Caco-2 (cell line): ENCODE results near the gene PRKAR1A. TPM values are rescaled to one million over a fixed set of nuclear protein-coding genes. Genes with fewer than 3 reads are reported as not detected.
"Not testable (repeated sequence)": the region's sequence is repeated elsewhere in the genome, so short reads cannot be mapped to it uniquely, and the experiment has no call there.

Source experiments
- BruUV-seq: library from RNA; stranded (reverse); fragments of 400-500 nt; replicated peaks from 2 replicates; lab custom pipeline; 2021; lab: Mats Ljungman, UMichigan
- CTCF ChIA-PET: fragments of 300-600 bp; sonication (Branson Sonifier 250); formaldehyde crosslinking; loops from one replicate; lab custom pipeline; 2022; ENCODE audit warnings: antibody characterized with exemption; lab: Charles Lee
- POLR2A ChIA-PET: fragments of 300-600 bp; sonication (Branson Sonifier 250); formaldehyde crosslinking; loops from one replicate; lab custom pipeline; 2022; ENCODE audit warnings: antibody characterized with exemption; lab: Charles Lee
- DNase-seq, 2 experiments: peaks; one replicate each; pipeline versions ENCODE4 v3.0.0 to v3.0.0-alpha.2; 2020 to 2022
- H3K27me3 ChIP-seq: replicated peaks from 2 replicates; pipeline ENCODE4 v1.6.0; 2011; ENCODE audit warnings: low read length; ENCODE audit not compliant: control insufficient read depth, insufficient read depth
- H3K36me3 ChIP-seq: 2 replicates; pipeline ENCODE4 v1.5.1; 2011; ENCODE audit warnings: low read length; ENCODE audit not compliant: control insufficient read depth, insufficient read depth
- H3K4me1 ChIP-seq: fragments of 250-450 bp; sonication (Bioruptor Pico); 2 replicates; pipeline ENCODE4 v1.5.1; 2020; ENCODE audit warnings: mild to moderate bottlenecking
- H3K4me3 ChIP-seq: 2 replicates; pipeline ENCODE4 v1.5.1; 2011; ENCODE audit warnings: low read depth, mild to moderate bottlenecking, control low read depth, low read length
- H3K9me3 ChIP-seq: fragments of 250-450 bp; sonication (Bioruptor Pico); 2 replicates; pipeline ENCODE4 v1.5.1; 2020; ENCODE audit warnings: mild to moderate bottlenecking, moderate library complexity
- H3K27ac Mint-ChIP-seq: one replicate; pipeline ENCODE4 v1.8.0; 2022; ENCODE audit warnings: mixed read lengths; ENCODE audit not compliant: unreplicated experiment
- H3K27me3 Mint-ChIP-seq: one replicate; pipeline ENCODE4 v1.8.0; 2022; ENCODE audit warnings: mixed read lengths; ENCODE audit not compliant: insufficient read depth, unreplicated experiment
- H3K36me3 Mint-ChIP-seq: one replicate; pipeline ENCODE4 v1.8.0; 2022; ENCODE audit warnings: mild to moderate bottlenecking, mixed read lengths; ENCODE audit not compliant: insufficient read depth, unreplicated experiment
- H3K4me1 Mint-ChIP-seq: one replicate; pipeline ENCODE4 v1.8.0; 2022; ENCODE audit warnings: low read depth, mixed read lengths; ENCODE audit not compliant: unreplicated experiment
- H3K4me3 Mint-ChIP-seq: one replicate; pipeline ENCODE4 v1.8.0; 2022; ENCODE audit warnings: mild to moderate bottlenecking, moderate library complexity, mixed read lengths; ENCODE audit not compliant: unreplicated experiment
- H3K9me3 Mint-ChIP-seq: one replicate; pipeline ENCODE4 v1.8.0; 2022; ENCODE audit warnings: mixed read lengths; ENCODE audit not compliant: unreplicated experiment
- CTCF ChIP-seq, 2 experiments: fragments of 200-600 bp in 1 of 2; IDR thresholded peaks; 1 replicate in 1 of 2; 2 replicates in 1 of 2; pipeline versions ENCODE4 v1.5.1 to v1.8.0; 2011 to 2022; ENCODE audit warnings: antibody characterized with exemption in 1 of 2, control low read depth in 1 of 2, inconsistent platforms in 1 of 2, low read depth in 1 of 2, low read length in 1 of 2, mild to moderate bottlenecking in 1 of 2, moderate library complexity in 1 of 2; ENCODE audit not compliant: insufficient read depth in 1 of 2, severe bottlenecking in 1 of 2, unreplicated experiment in 1 of 2
- intact Hi-C: fragments of 100-400 bp; cut with micrococcal nuclease; formaldehyde crosslinking; loops from one replicate; pipeline ENCODE4 v1.10.0; 2022; ENCODE audit not compliant: unreplicated experiment
- total RNA-seq: library from RNA; stranded (reverse); gene quantifications from 2 replicates; pipeline ENCODE4 v1.2.3, GENCODE V29; 2022

Gene PRKAR1A
- total RNA-seq, 1 experiment from 2014 or later = 160 TPM

DNA sequence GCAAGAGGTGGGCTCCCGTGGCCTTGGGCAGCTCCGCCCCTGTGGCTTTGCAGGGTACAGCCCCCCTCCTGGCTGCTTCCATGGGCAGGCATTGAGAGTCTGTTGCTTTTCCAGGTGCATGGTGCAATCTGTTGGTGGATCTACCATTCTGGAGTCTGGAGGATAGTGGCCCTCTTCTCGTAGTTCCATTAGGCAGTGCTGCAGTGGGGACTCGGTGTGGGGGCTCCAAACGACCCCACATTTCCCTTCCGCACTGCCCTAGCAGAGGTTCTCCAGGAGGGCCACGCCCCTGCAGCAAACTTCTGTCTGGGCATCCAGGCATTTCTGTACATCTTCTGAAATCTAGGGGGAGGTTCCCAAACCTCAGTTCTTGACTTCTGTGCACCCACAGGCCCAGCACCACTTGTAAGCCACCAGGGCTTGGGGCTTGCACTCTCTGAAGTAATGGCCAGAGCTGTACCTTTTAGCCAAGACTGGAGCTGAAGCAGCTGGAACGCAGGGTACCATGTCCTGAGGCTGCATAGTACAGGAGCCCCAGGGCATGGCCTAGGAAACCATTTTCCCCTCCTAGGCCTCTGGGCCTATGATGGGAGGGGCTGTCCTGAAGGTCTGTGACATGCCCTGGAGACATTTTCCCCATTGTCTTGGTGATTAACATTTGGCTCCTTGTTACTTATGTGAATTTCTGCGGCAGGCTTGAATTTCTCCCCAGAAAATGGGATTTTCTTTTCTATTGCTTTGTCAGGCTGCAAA lies 6.0 kb downstream of the PRKAR1A start:
- Mint-ChIP-seq H3K27ac (no peak overlapping the region), H3K27me3 (no peaks in the 10 kb centered on the region), H3K4me3 (no peak overlapping the region), H3K4me1 (peaks cover 9% of the 10 kb centered on the region), H3K9me3 (no peaks in the 10 kb centered on the region), H3K36me3 (peaks cover 59% of the 10 kb centered on the region)
- BruUV-seq = no TSS peak
- H3K27me3 ChIP-seq = no peaks in the 10 kb centered on the region
- peaks cover 2% of the 10 kb centered on the region for H3K36me3 ChIP-seq
- H3K4me1 ChIP-seq = peaks cover 10% of the 10 kb centered on the region
- H3K9me3 ChIP-seq = peaks cover 4% of the 10 kb centered on the region; the same call in 1 of the 2 replicates
- no peak for TF ChIP-seq CTCF (IDR thresholded peaks at IDR 0.05; ENCODE audit: insufficient read depth in 1 of 2, low read depth in 1 of 2, low read length in 1 of 2, severe bottlenecking in 1 of 2, unreplicated experiment in 1 of 2)
- intact Hi-C loops = no loop called here
- no peak for DNase-seq
- ChIA-PET POLR2A (no interaction called here), CTCF (no interaction called here)
- H3K4me3 ChIP-seq = no peak overlapping the region

- H3K4me1 Mint-ChIP-seq, POLR2A ChIA-PET, H3K4me3 ChIP-seq, CTCF ChIA-PET, H3K9me3 ChIP-seq, DNase-seq, H3K36me3 ChIP-seq, H3K4me1 ChIP-seq, BruUV-seq, intact Hi-C loops, H3K9me3 Mint-ChIP-seq, H3K27me3 Mint-ChIP-seq, H3K4me3 Mint-ChIP-seq, H3K27me3 ChIP-seq: not testable (repeated sequence)
- Mint-ChIP-seq H3K27ac (peak overlapping the region; percentile 17), H3K36me3 (peaks cover 65% of the 10 kb centered on the region)
Observed at GRCh38 chr17:68519051-68519450, 6.8 kb downstream of the PRKAR1A start.

DNA sequence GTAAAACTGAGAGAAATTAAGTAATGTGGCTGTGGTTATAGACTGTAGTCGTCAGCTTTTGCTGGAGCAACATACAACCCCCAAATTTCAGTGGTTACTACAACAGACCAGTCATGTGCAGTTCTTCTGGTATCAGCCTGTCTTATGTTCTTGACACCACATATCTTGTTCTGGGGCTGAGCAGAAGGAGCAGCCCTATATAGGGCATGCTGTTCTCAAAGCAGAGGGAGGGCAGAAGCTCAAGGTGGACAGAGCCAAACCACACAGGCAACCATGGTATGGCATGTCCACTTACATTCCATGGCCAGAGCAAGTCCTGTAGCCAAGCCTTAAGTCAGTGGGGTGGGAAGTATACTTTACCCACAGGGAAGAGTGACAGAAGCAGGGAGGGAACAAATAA lies 7.7 kb downstream of the PRKAR1A start:
- no peaks in the 10 kb centered on the region for H3K27me3 Mint-ChIP-seq
- Histone ChIP-seq H3K4me1 (no peaks in the 10 kb centered on the region), H3K36me3 (peaks cover 2% of the 10 kb centered on the region), H3K9me3 (peaks cover 4% of the 10 kb centered on the region; the same call in 1 of the 2 replicates), H3K27me3 (no peaks in the 10 kb centered on the region), H3K4me3 (no peak overlapping the region)
- H3K4me1 Mint-ChIP-seq = no peaks in the 10 kb centered on the region
- no peak for DNase-seq
- H3K9me3 Mint-ChIP-seq = no peaks in the 10 kb centered on the region
- TF ChIP-seq CTCF (IDR thresholded peaks at IDR 0.05; ENCODE audit: insufficient read depth in 1 of 2, low read depth in 1 of 2, low read length in 1 of 2, severe bottlenecking in 1 of 2, unreplicated experiment in 1 of 2) = no peak
- no peak overlapping the region for H3K4me3 Mint-ChIP-seq
- ChIA-PET CTCF (no interaction called here), POLR2A (no interaction called here)
- intact Hi-C loops = no loop called here
- no peak overlapping the region for H3K27ac Mint-ChIP-seq
- no TSS peak for BruUV-seq
- peaks cover 71% of the 10 kb centered on the region for H3K36me3 Mint-ChIP-seq
